HEK293T (cell line): ENCODE measurements around the gene CFAP251.

ENCODE experiments used
- HDGF ChIP-seq: fragments of 450-650 bp; IDR thresholded peaks from 2 replicates; pipeline ENCODE4 v1.6.1; 2017; ENCODE audit warnings: antibody characterized with exemption, borderline replicate concordance
- TARDBP ChIP-seq: fragments of 450-650 bp; IDR thresholded peaks from 2 replicates; pipeline ENCODE4 v1.6.1; 2016

DNA sequence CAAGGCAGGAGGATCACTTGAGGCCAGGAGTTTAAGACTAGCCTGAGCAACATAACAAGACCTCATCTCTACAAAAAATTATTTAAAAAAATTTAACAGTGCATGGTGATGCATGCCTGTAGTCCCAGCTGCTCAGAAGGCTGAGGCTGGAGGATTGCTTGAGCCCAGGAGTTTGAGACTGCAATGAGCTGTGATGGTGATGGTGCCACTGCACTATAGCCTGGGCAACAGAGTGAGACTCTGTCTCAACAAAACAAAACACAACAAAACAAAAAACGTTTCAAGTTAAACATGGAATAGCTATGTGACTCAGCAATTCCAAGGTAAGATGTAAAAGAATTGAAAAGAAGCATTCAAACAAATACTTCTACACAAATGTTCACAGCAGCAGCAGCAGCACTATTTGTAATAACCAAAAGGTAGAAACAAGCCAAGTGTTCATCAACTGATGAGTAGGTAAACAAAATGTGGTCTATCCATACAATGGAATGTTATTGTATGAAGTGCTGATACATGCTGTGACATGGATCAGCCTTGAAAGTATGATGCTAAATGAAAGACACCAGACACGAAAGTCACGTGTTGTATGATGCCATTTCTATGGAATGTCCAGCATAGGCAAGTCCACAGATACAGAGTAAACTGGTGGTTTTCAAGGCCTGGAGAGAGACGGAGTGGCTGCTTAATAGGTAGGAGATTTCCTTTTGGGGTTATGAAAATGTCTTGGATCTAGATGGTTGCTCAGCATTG is 31.4 kb downstream of the CFAP251 start:
- TF ChIP-seq HDGF: no peak
- TF ChIP-seq TARDBP: no peak
